ENCODE results near the gene CDC5L. TPM values are rescaled to one million over a fixed set of nuclear protein-coding genes. Genes with fewer than 3 reads are reported as not detected.

The CDC5L gene
- polyA plus RNA-seq, 1 of the 3 experiments (the other 2 are of a cell fraction): 6.0 TPM

- no peak for TF ChIP-seq ZBTB33 (IDR thresholded peaks at IDR 0.05; ENCODE audit: borderline replicate concordance, low read depth)
- TF ChIP-seq POLR2AphosphoS5 (IDR thresholded peaks at IDR 0.05; ENCODE audit: low read depth, low read length): no peak
These were observed 69.4 kb downstream of the CDC5L start (continued) for GRCh38 chr6:44456966-44457292.

- POLR2A ChIA-PET: no interaction called here
- H3F3A ChIP-seq (replicated peaks; ENCODE audit: insufficient read depth): peaks cover 6% of the 10 kb centered on the region
- H3K27ac ChIP-seq (ENCODE audit: low read depth in 2 of 2, low read length in 1 of 2): no peak overlapping the region
- TF ChIP-seq CTCF (IDR thresholded peaks at IDR 0.05) (no peak), RXRA (IDR thresholded peaks at IDR 0.05; ENCODE audit: borderline replicate concordance, low read depth) (no peak), TAF1 (IDR thresholded peaks at IDR 0.05; ENCODE audit: borderline replicate concordance, low read depth, low read length) (no peak), RAD21 (IDR thresholded peaks at IDR 0.05; ENCODE audit: low read length) (no peak)
- CTCF ChIA-PET: interaction anchor here (0.6 to 16.7 kb wide), 4 partner anchors 14 to 145 kb away, joined by 3 to 222 read pairs (median 82); partner anchors contain the start of gene AARS2
- no peak overlapping the region for H3K4me3 ChIP-seq (ENCODE audit: low read depth in 2 of 2, low read length in 1 of 2)
- no peak overlapping the region for H2AFZ ChIP-seq (ENCODE audit: low read depth)
- no peak overlapping the region for H3K4me2 ChIP-seq
- H4K20me1 ChIP-seq (ENCODE audit: insufficient read depth): no peaks in the 10 kb centered on the region
- 85% methylated on average over 8 of the region's 9 CpGs for WGBS (ENCODE audit: low lambda C conversion rate)
- H3K36me3 ChIP-seq (replicated peaks in 1 of 2; ENCODE audit: control insufficient read depth in 1 of 2, insufficient read depth in 2 of 2, low read length in 1 of 2): no peaks in the 10 kb centered on the region
- H3K9ac ChIP-seq: no peak overlapping the region
- H3K9me3 ChIP-seq: no peaks in the 10 kb centered on the region
- H3K9me2 ChIP-seq: no peaks in the 10 kb centered on the region
- no peaks in the 10 kb centered on the region for H3K27me3 ChIP-seq (ENCODE audit: insufficient read depth)
- peaks cover 0 to 3% of the 10 kb centered on the region in 2 experiments; a peak in 2 of 4 replicates for H3K4me1 ChIP-seq (ENCODE audit: control insufficient read depth in 1 of 2, insufficient read depth in 2 of 2, low read depth in 1 of 2, low read length in 1 of 2)
- H3K79me2 ChIP-seq (ENCODE audit: insufficient read depth): no peaks in the 10 kb centered on the region
- no peak for DNase-seq
These were observed 70.1 kb downstream of the CDC5L start for GRCh38 chr6:44457596-44457995.

GRCh38 chr6:44458551-44458950 is 71.0 kb downstream of the CDC5L start:
- WGBS (ENCODE audit: low lambda C conversion rate): 63% methylated on average over 3 of the region's 6 CpGs
- H3K4me3 ChIP-seq (ENCODE audit: low read depth in 2 of 2, low read length in 1 of 2): no peak overlapping the region
- CTCF ChIA-PET: interaction anchor here (0.6 to 16.7 kb wide), 5 partner anchors 13 to 191 kb away, joined by 3 to 222 read pairs (median 17); partner anchors contain the start of gene AARS2
- POLR2A ChIA-PET: no interaction called here
- no peaks in the 10 kb centered on the region for H3K36me3 ChIP-seq (replicated peaks in 1 of 2; ENCODE audit: control insufficient read depth in 1 of 2, insufficient read depth in 2 of 2, low read length in 1 of 2)
- peaks cover 4% of the 10 kb centered on the region for H3F3A ChIP-seq (replicated peaks; ENCODE audit: insufficient read depth)
- H3K79me2 ChIP-seq (ENCODE audit: insufficient read depth): no peaks in the 10 kb centered on the region
- DNase-seq: no peak
- no peak overlapping the region for H3K27ac ChIP-seq (ENCODE audit: low read depth in 2 of 2, low read length in 1 of 2)
- no peak overlapping the region for H2AFZ ChIP-seq (ENCODE audit: low read depth)
- H3K9ac ChIP-seq: no peak overlapping the region
- H3K9me3 ChIP-seq: no peaks in the 10 kb centered on the region
- no peak overlapping the region for H3K4me2 ChIP-seq
- no peaks in the 10 kb centered on the region for H4K20me1 ChIP-seq (ENCODE audit: insufficient read depth)
- no peaks in the 10 kb centered on the region for H3K27me3 ChIP-seq (ENCODE audit: insufficient read depth)
- no peaks in the 10 kb centered on the region for H3K9me2 ChIP-seq
- H3K4me1 ChIP-seq (ENCODE audit: control insufficient read depth in 1 of 2, insufficient read depth in 2 of 2, low read depth in 1 of 2, low read length in 1 of 2): no peaks in the 10 kb centered on the region; a peak in 1 of 4 replicates
- TF ChIP-seq SMC3 (IDR thresholded peaks at IDR 0.05; ENCODE audit: low read depth, low read length): no peak
- TF ChIP-seq JUND (IDR thresholded peaks at IDR 0.05): no peak
- TF ChIP-seq FOSL2 (IDR thresholded peaks at IDR 0.05; ENCODE audit: borderline replicate concordance, low read depth): no peak
- no peak for TF ChIP-seq USF1 (IDR thresholded peaks at IDR 0.05; ENCODE audit: borderline replicate concordance, low read depth)
- TF ChIP-seq YY1 (IDR thresholded peaks at IDR 0.05; ENCODE audit: low read depth): no peak
- no peak for TF ChIP-seq RCOR1 (IDR thresholded peaks at IDR 0.05; ENCODE audit: low read length)
- TF ChIP-seq RXRA (IDR thresholded peaks at IDR 0.05; ENCODE audit: borderline replicate concordance, low read depth): no peak
- TF ChIP-seq GATA2 (CRISPR knock-in tag; IDR thresholded peaks at IDR 0.05): no peak
- TF ChIP-seq TEAD4 (IDR thresholded peaks at IDR 0.05; ENCODE audit: borderline replicate concordance, insufficient read depth): no peak
- TF ChIP-seq MEF2A (IDR thresholded peaks at IDR 0.05; ENCODE audit: borderline replicate concordance, low read depth): no peak
- TF ChIP-seq REST (IDR thresholded peaks at IDR 0.05; ENCODE audit: low read depth, low read length): no peak
- no peak for TF ChIP-seq FOXJ3 (CRISPR knock-in tag; IDR thresholded peaks at IDR 0.05)
- no peak for TF ChIP-seq SIN3A (IDR thresholded peaks at IDR 0.05; ENCODE audit: borderline replicate concordance, low read depth, low read length)
- no peak for TF ChIP-seq NRF1 (IDR thresholded peaks at IDR 0.05; ENCODE audit: low read depth, low read length)

Measured in SK-N-SH (cell line).